Ovary (tissue), 9 donors: ENCODE results near the gene ZIK1. TPM values are rescaled to one million over a fixed set of nuclear protein-coding genes. Genes with fewer than 3 reads are reported as not detected.
A peak's percentile ranks its signal among the peaks of the same experiment; 100 is the strongest.

Experiments
- DNase-seq, 5 donors: peaks; one replicate each; pipeline ENCODE4 v3.0.0-alpha.2; 2019 to 2020
- H3K27ac ChIP-seq, 2 donors: fragments of 200-600 bp; one replicate each; pipeline versions ENCODE4 v1.5.1 to v1.8.0; 2019 to 2022
- H3K27me3 ChIP-seq: fragments of 200-600 bp; one replicate; pipeline ENCODE4 v1.8.0; 2022
- H3K36me3 ChIP-seq: fragments of 200-600 bp; sonication (generic); one replicate; pipeline ENCODE4 v1.5.1; 2019
- H3K4me1 ChIP-seq: one replicate; pipeline ENCODE4 v1.8.1; 2013; ENCODE audit warnings: mild to moderate bottlenecking, moderate library complexity; ENCODE audit not compliant: insufficient read depth
- H3K4me3 ChIP-seq: fragments of 200-600 bp; sonication (generic); one replicate; pipeline ENCODE4 v1.5.1; 2017
- H3K9me3 ChIP-seq, 2 donors: fragments of 200-600 bp in 1 of 2; sonication (generic) in 1 of 2; one replicate each; pipeline versions ENCODE4 v1.5.1 to v1.8.1; 2013 to 2019; ENCODE audit warnings: mild to moderate bottlenecking in 1 of 2, moderate library complexity in 1 of 2
- CTCF ChIP-seq, 3 donors: fragments of 450-650 bp in 2 of 3; fragments of 200-600 bp in 1 of 3; IDR thresholded peaks; one replicate each; pipeline versions ENCODE4 v1.5.1 to v1.8.0; 2016 to 2022; ENCODE audit warnings: antibody characterized with exemption in 3 of 3, mild to moderate bottlenecking in 1 of 3
- EP300 ChIP-seq: sonication (generic); formaldehyde crosslinking; IDR thresholded peaks from one replicate; pipeline ENCODE4 v1.6.1; 2017; ENCODE audit warnings: antibody characterized with exemption
- POLR2A ChIP-seq: fragments of 450-650 bp; IDR thresholded peaks from one replicate; pipeline ENCODE4 v1.6.1; 2017; ENCODE audit warnings: antibody characterized with exemption, mild to moderate bottlenecking, moderate library complexity
- WGBS, 3 donors: extraction: QIAGEN DNeasy Blood & Tissue Kit in 1 of 3; methylation state at CpG; one replicate each; pipeline versions ENCODE4 v1.1.5 to v1.1.7; 2013 to 2017; 5-methylcytosine and 5-hydroxymethylcytosine counted together
- intact Hi-C, 4 donors: fragments of 100-400 bp; cut with DNase I; formaldehyde crosslinking; loops; one replicate each; pipeline versions ENCODE4 v1.11.0 to v1.15.1; 2022 to 2023
- polyA plus RNA-seq, 2 donors: library from polyadenylated mRNA; stranded (reverse); fragments of 200-250 nt in 1 of 2; fragments of 350-450 nt in 1 of 2; fragmentation: Illumina TruSeq in 1 of 2; extraction: RNeasy Lipid Tissue Mini Kit (QIAGEN cat#74804) in 1 of 2; gene quantifications; one replicate each; pipeline ENCODE4 v1.2.3, GENCODE V29; 2013 to 2014
- total RNA-seq, 7 donors: library from RNA; depleted of rRNA in 2 of 7; stranded (reverse); fragments of >200 nt in 2 of 7; fragmentation: NEBNext Ultra II Directional in 3 of 7; extraction: Animal tissue kit (Norgen Biotek cat#: 25700) in 3 of 7; gene quantifications; one replicate each; pipeline versions ENCODE4 v1.1.0 to v1.2.4, GENCODE V29; 2016 to 2023
- donor health status: DM: no; HTN: no; CAD: no; lungs with moderate emphysema.
- donor health status: DM: no; HTN: no; CAD: no.
- donor health status: Bipolar disorder and iron deficiency.
- donor health status: DM: yes; HTN: yes; CAD: no.
- donor health status: DM: no; HTN: no; CAD: no.
- donor health status: DM: yes; HTN: yes; CAD: no.

ZIK1 gene
- total and polyA plus RNA-seq, 9 donors, result 3.4 to 10.2 (median 7.3) TPM

GRCh38 chr19:57572415-57572947 lies 11.5 kb upstream of the ZIK1 start:
- peaks cover 22 to 71% of the 10 kb centered on the region in 2 donors for H3K9me3 ChIP-seq
- no peak overlapping the region for H3K27ac ChIP-seq
- no peaks in the 10 kb centered on the region for H3K4me1 ChIP-seq
- H3K4me3 ChIP-seq, result no peak overlapping the region
- H3K27me3 ChIP-seq, result no peaks in the 10 kb centered on the region
- intact Hi-C loops, result no loop called here
- TF ChIP-seq EP300 (no peak), CTCF (IDR thresholded peaks at IDR 0.05) (no peak), POLR2A (no peak)
- WGBS, 3 donors, result 97 to 100% (median 99%) methylated on average over 3 of the region's 3 CpGs
- no peak for DNase-seq
- peaks cover 9% of the 10 kb centered on the region for H3K36me3 ChIP-seq

- no peak for DNase-seq
- intact Hi-C loops, result no loop called here
- H3K27ac ChIP-seq, result no peak overlapping the region
- peaks cover 17 to 54% of the 10 kb centered on the region in 2 donors for H3K9me3 ChIP-seq
- H3K27me3 ChIP-seq, result no peaks in the 10 kb centered on the region
- peaks cover 9% of the 10 kb centered on the region for H3K36me3 ChIP-seq
- no peak overlapping the region for H3K4me3 ChIP-seq
- H3K4me1 ChIP-seq, result peaks cover 5% of the 10 kb centered on the region
- TF ChIP-seq CTCF (IDR thresholded peaks at IDR 0.05) (no peak), POLR2A (no peak), EP300 (no peak)
Measured at GRCh38 chr19:57576661-57577060, 7.3 kb upstream of the ZIK1 start.

GRCh38 chr19:57578487-57579205 lies 5.3 kb upstream of the ZIK1 start, which contains the start of gene ZNF416:
Gene ZNF416 (minus strand): TSS chr19:57578911. CDS start chr19:57578704, 207 bp downstream.
- 0 to 1% (median 1%) methylated on average over 53 to 62 of the region's 62 CpGs for WGBS, 3 donors
- DNase-seq, result peak; percentile 93 to 96 (median 95)
- Histone ChIP-seq H3K4me3 (peak within 1 kb of the TSS; percentile 98), H3K27ac (peak within 1 kb of the TSS in 1 of 2 donors; percentile 35), H3K27me3 (no peaks in the 10 kb centered on the region), H3K36me3 (peaks cover 9% of the 10 kb centered on the region), H3K4me1 (peaks cover 9% of the 10 kb centered on the region), H3K9me3 (peaks cover 10 to 34% of the 10 kb centered on the region in 2 donors)
- TF ChIP-seq CTCF (IDR thresholded peaks at IDR 0.05) (no peak), EP300 (no peak), POLR2A (peak; percentile 36)
- intact Hi-C loops, result no loop called here

DNA sequence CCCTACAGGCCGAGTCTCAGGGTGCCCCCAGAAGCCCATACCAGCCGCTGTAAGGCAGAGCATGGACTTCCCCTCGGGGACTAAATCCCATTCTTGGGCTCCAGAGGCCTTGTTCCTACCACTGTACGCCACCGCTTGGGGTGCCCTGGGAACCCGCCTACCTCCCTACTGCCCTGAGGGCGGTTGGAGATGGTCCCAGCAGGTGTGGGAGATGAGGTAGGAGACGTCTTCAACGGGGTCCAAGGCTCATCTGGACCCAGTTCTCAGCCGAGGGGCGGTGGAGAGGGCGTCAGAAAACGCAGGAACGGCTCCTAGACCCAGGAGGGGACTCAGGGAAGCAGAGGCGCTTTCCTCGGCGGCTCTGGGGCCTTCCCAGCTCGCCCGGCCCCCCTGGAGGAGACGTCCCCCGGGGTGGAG lies 833 bp upstream of the ZIK1 start:
- TF ChIP-seq CTCF (IDR thresholded peaks at IDR 0.05), result no peak
- no peak for TF ChIP-seq EP300
- no peak for TF ChIP-seq POLR2A
- no peaks in the 10 kb centered on the region for H3K36me3 ChIP-seq
- intact Hi-C loops, result no loop called here
- no peaks in the 10 kb centered on the region for H3K27me3 ChIP-seq
- 27 to 37% (median 32%) methylated on average over 19 to 21 of the region's 21 CpGs for WGBS, 3 donors
- DNase-seq, result peak in 1 of 5 donors; percentile 18
- H3K9me3 ChIP-seq, result peaks cover 0 to 28% of the 10 kb centered on the region in 2 donors
- peak overlapping the region in 1 of 2 donors; percentile 18 for H3K27ac ChIP-seq
- peaks cover 10% of the 10 kb centered on the region for H3K4me1 ChIP-seq
- H3K4me3 ChIP-seq, result peak overlapping the region; percentile 48
